Immature natural killer cell (primary cell): ENCODE results near the gene PTGR2. TPM values are rescaled to one million over a fixed set of nuclear protein-coding genes. Genes with fewer than 3 reads are reported as not detected.
"Not testable (repeated sequence)": the region's sequence is repeated elsewhere in the genome, so short reads cannot be mapped to it uniquely, and the experiment has no call there.

Experiments used
- DNase-seq, 3 donors: peaks; one replicate each; pipeline ENCODE4 v3.0.0; 2022; ENCODE audit warnings: mixed read lengths in 1 of 3
- H3K27ac Mint-ChIP-seq, 6 donors: one replicate each; pipeline ENCODE4 v1.8.0; 2020; ENCODE audit warnings: mixed read lengths in 6 of 6, mild to moderate bottlenecking in 5 of 6, inconsistent platforms in 4 of 6, moderate library complexity in 3 of 6
- H3K27me3 Mint-ChIP-seq, 3 donors: one replicate each; pipeline ENCODE4 v1.8.0; 2020 to 2021; ENCODE audit warnings: low read depth in 3 of 3, mild to moderate bottlenecking in 3 of 3, mixed read lengths in 3 of 3, moderate library complexity in 3 of 3, inconsistent platforms in 1 of 3
- H3K36me3 Mint-ChIP-seq, 3 donors: one replicate each; pipeline ENCODE4 v1.8.0; 2020; ENCODE audit warnings: mixed read lengths in 3 of 3, inconsistent platforms in 2 of 3, mild to moderate bottlenecking in 2 of 3
- H3K4me1 Mint-ChIP-seq, 2 donors: one replicate each; pipeline ENCODE4 v1.8.0; 2020; ENCODE audit warnings: inconsistent platforms in 2 of 2, mild to moderate bottlenecking in 2 of 2, mixed read lengths in 2 of 2, moderate library complexity in 1 of 2
- H3K4me3 Mint-ChIP-seq, 5 donors: one replicate each; pipeline ENCODE4 v1.8.0; 2020; ENCODE audit warnings: mild to moderate bottlenecking in 5 of 5, mixed read lengths in 5 of 5, inconsistent platforms in 3 of 5, moderate library complexity in 3 of 5
- H3K9me3 Mint-ChIP-seq, 6 donors: one replicate each; pipeline ENCODE4 v1.8.0; 2020; ENCODE audit warnings: mild to moderate bottlenecking in 6 of 6, mixed read lengths in 6 of 6, inconsistent platforms in 4 of 6, moderate library complexity in 3 of 6
- polyA plus RNA-seq, 3 donors: library from polyadenylated mRNA; unstranded; fragments of 300-500 nt; fragmentation: Illumina TruSeq; gene quantifications; one replicate each; pipeline ENCODE4 v1.2.3, GENCODE V29; 2021

The PTGR2 gene
- polyA plus RNA-seq, 3 donors from 2014 or later = 0.76 to 1.6 (median 1.0) TPM

GRCh38 chr14:73884438-73885190 is 33.0 kb downstream of the PTGR2 start:
- peaks cover 40 to 46% of the 10 kb centered on the region in 2 donors for H3K4me1 Mint-ChIP-seq
- peak overlapping the region; percentile 26 to 98 (median 91) for H3K4me3 Mint-ChIP-seq
- H3K27me3 Mint-ChIP-seq = peaks cover 7 to 9% (median 8%) of the 10 kb centered on the region in 3 donors
- no peaks in the 10 kb centered on the region for H3K36me3 Mint-ChIP-seq
- H3K9me3 Mint-ChIP-seq = no peaks in the 10 kb centered on the region
- peak overlapping the region; percentile 60 to 99 (median 96) for H3K27ac Mint-ChIP-seq
- DNase-seq = no peak

- peak within 1 kb of the TSS; percentile 91 to 98 (median 96) for H3K4me3 Mint-ChIP-seq
- peak; percentile 91 for DNase-seq
- no peaks in the 10 kb centered on the region for H3K9me3 Mint-ChIP-seq
- H3K4me1 Mint-ChIP-seq = peaks cover 42 to 60% of the 10 kb centered on the region in 2 donors
- peak within 1 kb of the TSS; percentile 82 to 99 (median 98) for H3K27ac Mint-ChIP-seq
- H3K27me3 Mint-ChIP-seq = peaks cover 7 to 9% (median 8%) of the 10 kb centered on the region in 3 donors
- H3K36me3 Mint-ChIP-seq = peaks cover 0 to under 1% (median 0%) of the 10 kb centered on the region in 3 donors
Observed at GRCh38 chr14:73886449-73887317, 35.1 kb downstream of the PTGR2 start, which contains the start of gene ZNF410. Gene ZNF410, plus strand, starts transcription at chr14:73886859. Its CDS starts 5,317 bp downstream, at chr14:73892176.

GRCh38 chr14:73887318-73887616 is 35.6 kb downstream of the PTGR2 start:
- Mint-ChIP-seq H3K27ac (peak overlapping the region; percentile 82 to 99 (median 98)), H3K36me3 (peaks cover 0 to 3% (median 0%) of the 10 kb centered on the region in 3 donors), H3K9me3 (no peaks in the 10 kb centered on the region), H3K4me1 (peaks cover 44 to 64% of the 10 kb centered on the region in 2 donors), H3K27me3 (peaks cover 7 to 9% (median 8%) of the 10 kb centered on the region in 3 donors), H3K4me3 (peak overlapping the region; percentile 91 to 98 (median 96))
- DNase-seq = no peak

- peak overlapping the region; percentile 91 to 98 (median 96) for H3K4me3 Mint-ChIP-seq
- H3K36me3 Mint-ChIP-seq = peaks cover 0 to 3% (median 0%) of the 10 kb centered on the region in 3 donors
- no peak for DNase-seq
- peaks cover 7 to 9% (median 8%) of the 10 kb centered on the region in 3 donors for H3K27me3 Mint-ChIP-seq
- H3K9me3 Mint-ChIP-seq = no peaks in the 10 kb centered on the region
- peak overlapping the region; percentile 82 to 99 (median 98) for H3K27ac Mint-ChIP-seq
- H3K4me1 Mint-ChIP-seq = peaks cover 44 to 64% of the 10 kb centered on the region in 2 donors
Observed at GRCh38 chr14:73887694-73888459, 36.2 kb downstream of the PTGR2 start.

GRCh38 chr14:73888460-73888725 is 36.8 kb downstream of the PTGR2 start:
- Mint-ChIP-seq H3K27ac (peak overlapping the region; percentile 82 to 99 (median 98)), H3K27me3 (peaks cover 7 to 9% (median 8%) of the 10 kb centered on the region in 3 donors), H3K36me3 (peaks cover 0 to 3% (median 0%) of the 10 kb centered on the region in 3 donors), H3K4me1 (peaks cover 44 to 64% of the 10 kb centered on the region in 2 donors), H3K9me3 (no peaks in the 10 kb centered on the region), H3K4me3 (peak overlapping the region in 3 of 5 donors; percentile 92 to 98 (median 96))
- DNase-seq = no peak

- Mint-ChIP-seq H3K4me3 (peak overlapping the region in 2 of 5 donors; percentile 33 to 38), H3K9me3 (no peaks in the 10 kb centered on the region), H3K4me1 (peaks cover 44 to 64% of the 10 kb centered on the region in 2 donors), H3K27ac (peak overlapping the region; percentile 76 to 99 (median 96)), H3K27me3 (peaks cover 7 to 9% (median 8%) of the 10 kb centered on the region in 3 donors), H3K36me3 (peaks cover 4 to 7% (median 5%) of the 10 kb centered on the region in 3 donors)
- DNase-seq = no peak
Observed at GRCh38 chr14:73888971-73889370, 37.3 kb downstream of the PTGR2 start.

GRCh38 chr14:73889376-73889775 is 37.7 kb downstream of the PTGR2 start:
- H3K27ac Mint-ChIP-seq = peak overlapping the region; percentile 60 to 98 (median 77)
- no peak for DNase-seq
- peaks cover 7 to 9% (median 8%) of the 10 kb centered on the region in 3 donors for H3K27me3 Mint-ChIP-seq
- H3K36me3 Mint-ChIP-seq = peaks cover 6 to 10% (median 9%) of the 10 kb centered on the region in 3 donors
- H3K4me3 Mint-ChIP-seq = no peak overlapping the region
- H3K9me3 Mint-ChIP-seq = no peaks in the 10 kb centered on the region
- H3K4me1 Mint-ChIP-seq = peaks cover 44 to 62% of the 10 kb centered on the region in 2 donors

GRCh38 chr14:73894180-73894687 is 42.6 kb downstream of the PTGR2 start:
- H3K4me3 Mint-ChIP-seq, DNase-seq, H3K27me3 Mint-ChIP-seq, H3K9me3 Mint-ChIP-seq: not testable (repeated sequence)
- peaks cover 7 to 21% of the 10 kb centered on the region in 2 donors for H3K4me1 Mint-ChIP-seq
- peak overlapping the region in 2 of 6 donors; percentile 12 to 60 for H3K27ac Mint-ChIP-seq
- peaks cover 20 to 29% (median 26%) of the 10 kb centered on the region in 3 donors for H3K36me3 Mint-ChIP-seq

GRCh38 chr14:73895939-73896338 is 44.3 kb downstream of the PTGR2 start:
- H3K4me1 Mint-ChIP-seq = peaks cover 2 to 9% of the 10 kb centered on the region in 2 donors
- DNase-seq = no peak
- H3K27ac Mint-ChIP-seq = peak overlapping the region in 2 of 6 donors; percentile 8 to 23
- no peak overlapping the region for H3K4me3 Mint-ChIP-seq
- H3K36me3 Mint-ChIP-seq = peaks cover 20 to 29% (median 26%) of the 10 kb centered on the region in 3 donors
- no peaks in the 10 kb centered on the region for H3K27me3 Mint-ChIP-seq
- H3K9me3 Mint-ChIP-seq = no peaks in the 10 kb centered on the region

GRCh38 chr14:73896521-73896920 is 44.9 kb downstream of the PTGR2 start:
- Mint-ChIP-seq H3K27me3 (no peaks in the 10 kb centered on the region), H3K27ac (peak overlapping the region in 2 of 6 donors; percentile 14 to 61), H3K36me3 (peaks cover 20 to 29% (median 26%) of the 10 kb centered on the region in 3 donors), H3K9me3 (no peaks in the 10 kb centered on the region), H3K4me3 (no peak overlapping the region), H3K4me1 (peaks cover 2 to 6% of the 10 kb centered on the region in 2 donors)
- no peak for DNase-seq

- Mint-ChIP-seq H3K27me3 (no peaks in the 10 kb centered on the region), H3K9me3 (no peaks in the 10 kb centered on the region), H3K36me3 (peaks cover 10 to 29% (median 13%) of the 10 kb centered on the region in 3 donors), H3K27ac (no peak overlapping the region), H3K4me3 (no peak overlapping the region), H3K4me1 (no peaks in the 10 kb centered on the region)
- DNase-seq = no peak
Observed at GRCh38 chr14:73903028-73903427, 51.4 kb downstream of the PTGR2 start.

GRCh38 chr14:73909681-73910080 is 58.0 kb downstream of the PTGR2 start:
- H3K36me3 Mint-ChIP-seq = peaks cover 63 to 74% (median 63%) of the 10 kb centered on the region in 3 donors
- peak overlapping the region in 3 of 6 donors; percentile 0 to 64 (median 64) for H3K27ac Mint-ChIP-seq
- H3K4me1 Mint-ChIP-seq = peaks cover 2 to 7% of the 10 kb centered on the region in 2 donors
- DNase-seq = no peak
- H3K4me3 Mint-ChIP-seq = no peak overlapping the region
- H3K9me3 Mint-ChIP-seq = no peaks in the 10 kb centered on the region
- H3K27me3 Mint-ChIP-seq = peaks cover 1 to 2% (median 1%) of the 10 kb centered on the region in 3 donors

- Mint-ChIP-seq H3K36me3 (peaks cover 49 to 56% (median 55%) of the 10 kb centered on the region in 3 donors), H3K27ac (no peak overlapping the region)
Observed at GRCh38 chr14:73913256-73913655, 61.6 kb downstream of the PTGR2 start.

More at GRCh38 chr14:73913256-73913655, 61.6 kb downstream of the PTGR2 start:
- Mint-ChIP-seq H3K27me3 (peaks cover 1 to 2% (median 1%) of the 10 kb centered on the region in 3 donors), H3K9me3 (no peaks in the 10 kb centered on the region), H3K4me1 (peaks cover 5 to 16% of the 10 kb centered on the region in 2 donors), H3K4me3 (no peak overlapping the region)
- DNase-seq = no peak
